Left lung (tissue), 10 donors: Measurements from ENCODE around the gene EPC1. TPM values are rescaled to one million over a fixed set of nuclear protein-coding genes. Genes with fewer than 3 reads are reported as not detected.

Experiments used
- ATAC-seq: fragments of 200-7000 bp; cut with Tn5 transposase; one replicate; pipeline ENCODE4 v1.9.1; 2020; ENCODE audit warnings: moderate library complexity
- DNase-seq, 4 donors: peaks; one replicate each; pipeline ENCODE4 v3.0.0-alpha.2; 2013 to 2020
- H3K27ac ChIP-seq, 2 donors: fragments of 200-600 bp; sonication (generic) in 1 of 2; one replicate each; pipeline versions ENCODE4 v1.5.0 to v1.8.0; 2020 to 2021
- H3K27me3 ChIP-seq, 2 donors: fragments of 200-600 bp; sonication (generic) in 1 of 2; one replicate each; pipeline versions ENCODE4 v1.5.0 to v1.8.0; 2020 to 2021
- H3K36me3 ChIP-seq, 2 donors: fragments of 200-600 bp; sonication (generic) in 1 of 2; one replicate each; pipeline versions ENCODE4 v1.5.0 to v1.8.0; 2020 to 2021
- H3K4me1 ChIP-seq, 2 donors: fragments of 200-600 bp; one replicate each; pipeline ENCODE4 v1.8.0; 2021
- H3K4me3 ChIP-seq, 2 donors: fragments of 200-600 bp; sonication (generic) in 1 of 2; one replicate each; pipeline versions ENCODE4 v1.5.0 to v1.8.0; 2020 to 2021; ENCODE audit warnings: mild to moderate bottlenecking in 1 of 2
- H3K9me3 ChIP-seq, 2 donors: fragments of 200-600 bp; sonication (generic) in 1 of 2; one replicate each; pipeline versions ENCODE4 v1.5.0 to v1.8.0; 2020 to 2021
- CTCF ChIP-seq, 2 donors: fragments of 200-600 bp; sonication (generic) in 1 of 2; IDR thresholded peaks; one replicate each; pipeline versions ENCODE4 v1.5.0 to v1.8.0; 2021; ENCODE audit warnings: antibody characterized with exemption in 2 of 2
- intact Hi-C, 2 donors: fragments of 100-400 bp; cut with DNase I; formaldehyde crosslinking; loops; one replicate each; pipeline versions ENCODE4 v1.11.2 to v1.14.2; 2022
- polyA plus RNA-seq, 6 donors: library from polyadenylated mRNA; unstranded; fragments of 120-200 nt; gene quantifications; one replicate each; pipeline ENCODE4 v1.2.1, GENCODE V29; 2013; ENCODE audit not compliant: insufficient read length in 6 of 6
- total RNA-seq, 2 donors: library from RNA; stranded (reverse); fragmentation: NEBNext Ultra II Directional; extraction: Animal tissue kit (Norgen Biotek cat#: 25700); gene quantifications; one replicate each; pipeline ENCODE4 v1.2.1, GENCODE V29; 2021
- donor health status: DM: no; HTN: yes; CAD: no.
- donor health status: DM: no; HTN: no; CAD: no.

EPC1 gene
- total and polyA plus RNA-seq, 8 donors: 27.0 to 84.0 (median 70.0) TPM

GRCh38 chr10:32350811-32351350 lies 3.9 kb upstream of the EPC1 start:
- DNase-seq (no peak), ATAC-seq (no peak)
- Histone ChIP-seq H3K4me1 (peaks cover 5 to 44% of the 10 kb centered on the region in 2 donors), H3K9me3 (no peaks in the 10 kb centered on the region), H3K27ac (no peak overlapping the region), H3K27me3 (no peaks in the 10 kb centered on the region), H3K36me3 (no peaks in the 10 kb centered on the region), H3K4me3 (no peak overlapping the region)
- intact Hi-C loops: no loop called here
- no peak for TF ChIP-seq CTCF (IDR thresholded peaks at IDR 0.05)

- Histone ChIP-seq H3K27ac (no peak overlapping the region), H3K4me1 (peaks cover 9 to 49% of the 10 kb centered on the region in 2 donors), H3K4me3 (no peak overlapping the region), H3K27me3 (no peaks in the 10 kb centered on the region), H3K9me3 (no peaks in the 10 kb centered on the region), H3K36me3 (no peaks in the 10 kb centered on the region)
- intact Hi-C loops: loop anchor here in 1 of 2 donors (10.0 kb wide), 1 partner anchor 95 kb away; no protein-coding TSS in a partner anchor
- no peak for TF ChIP-seq CTCF (IDR thresholded peaks at IDR 0.05)
- DNase-seq (no peak), ATAC-seq (no peak)
These were observed 3.2 kb upstream of the EPC1 start for GRCh38 chr10:32349968-32350738.

GRCh38 chr10:32349199-32349585 lies 2.2 kb upstream of the EPC1 start:
- no peak for TF ChIP-seq CTCF (IDR thresholded peaks at IDR 0.05)
- peaks cover 16 to 51% of the 10 kb centered on the region in 2 donors for H3K4me1 ChIP-seq
- H3K36me3 ChIP-seq: peaks cover 0 to 4% of the 10 kb centered on the region in 2 donors
- H3K27me3 ChIP-seq: no peaks in the 10 kb centered on the region
- DNase-seq: no peak
- intact Hi-C loops: loop anchor here in 1 of 2 donors (10.0 kb wide), 1 partner anchor 94 kb away; no protein-coding TSS in a partner anchor
- no peaks in the 10 kb centered on the region for H3K9me3 ChIP-seq
- H3K27ac ChIP-seq: no peak overlapping the region
- H3K4me3 ChIP-seq: no peak overlapping the region
- ATAC-seq: no peak

DNA sequence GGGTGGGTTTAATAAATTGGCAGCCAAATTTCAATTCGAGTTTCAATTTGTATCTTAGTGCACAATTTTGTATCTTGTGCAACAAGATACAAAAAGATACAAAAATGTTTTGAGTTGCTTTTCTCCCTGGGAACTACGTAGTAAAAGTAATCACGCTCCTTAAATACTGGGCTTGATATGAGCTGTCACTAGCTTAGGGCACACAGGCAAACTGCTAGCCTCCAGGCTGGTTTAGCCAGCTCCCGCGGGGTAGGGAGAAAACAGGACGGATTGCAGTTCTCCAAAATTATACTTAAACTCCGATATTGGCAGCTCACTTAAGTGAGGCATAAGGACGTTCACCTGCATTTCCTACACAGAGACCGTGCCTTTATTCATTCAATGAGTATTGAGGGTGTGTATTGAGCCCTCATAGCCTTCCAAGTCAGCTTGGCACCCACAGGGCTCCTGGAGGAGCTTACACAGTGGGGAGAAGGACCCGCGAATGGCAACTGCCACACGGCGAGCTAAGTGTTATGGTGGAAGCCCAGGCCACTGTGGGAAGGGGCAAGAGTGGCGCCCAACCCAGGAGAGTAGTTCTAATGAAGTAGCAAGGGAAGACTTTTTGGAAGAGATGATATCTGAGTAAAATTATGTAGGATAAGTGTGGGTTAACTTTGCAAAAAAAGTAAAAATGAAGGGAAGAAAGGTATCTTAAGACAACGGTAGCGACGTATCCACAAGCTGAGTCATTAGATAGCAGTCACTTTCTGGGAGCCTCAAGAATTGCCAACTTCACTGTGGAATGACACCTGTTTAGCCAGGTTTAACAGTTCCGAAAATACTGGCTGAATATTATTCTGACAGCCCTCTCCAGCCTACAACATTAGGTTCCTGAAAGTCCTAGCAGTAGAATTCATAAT lies 1.6 kb upstream of the EPC1 start:
- no peak for TF ChIP-seq CTCF (IDR thresholded peaks at IDR 0.05)
- Histone ChIP-seq H3K4me3 (no peak overlapping the region), H3K36me3 (peaks cover 0 to 4% of the 10 kb centered on the region in 2 donors), H3K9me3 (no peaks in the 10 kb centered on the region), H3K27ac (no peak overlapping the region), H3K27me3 (no peaks in the 10 kb centered on the region), H3K4me1 (peaks cover 16 to 52% of the 10 kb centered on the region in 2 donors)
- ATAC-seq (no peak), DNase-seq (no peak)
- intact Hi-C loops: loop anchor here in 1 of 2 donors (10.0 kb wide), 1 partner anchor 94 kb away; no protein-coding TSS in a partner anchor
